Measurements from ENCODE around the gene MYOM3. TPM values are rescaled to one million over a fixed set of nuclear protein-coding genes. Genes with fewer than 3 reads are reported as not detected.
A peak's percentile ranks its signal among the peaks of the same experiment; 100 is the strongest.

The MYOM3 gene
- total and polyA plus RNA-seq, 8 donors = 0.12 to 1.8 (median 0.18) TPM; not detected in 1

DNA sequence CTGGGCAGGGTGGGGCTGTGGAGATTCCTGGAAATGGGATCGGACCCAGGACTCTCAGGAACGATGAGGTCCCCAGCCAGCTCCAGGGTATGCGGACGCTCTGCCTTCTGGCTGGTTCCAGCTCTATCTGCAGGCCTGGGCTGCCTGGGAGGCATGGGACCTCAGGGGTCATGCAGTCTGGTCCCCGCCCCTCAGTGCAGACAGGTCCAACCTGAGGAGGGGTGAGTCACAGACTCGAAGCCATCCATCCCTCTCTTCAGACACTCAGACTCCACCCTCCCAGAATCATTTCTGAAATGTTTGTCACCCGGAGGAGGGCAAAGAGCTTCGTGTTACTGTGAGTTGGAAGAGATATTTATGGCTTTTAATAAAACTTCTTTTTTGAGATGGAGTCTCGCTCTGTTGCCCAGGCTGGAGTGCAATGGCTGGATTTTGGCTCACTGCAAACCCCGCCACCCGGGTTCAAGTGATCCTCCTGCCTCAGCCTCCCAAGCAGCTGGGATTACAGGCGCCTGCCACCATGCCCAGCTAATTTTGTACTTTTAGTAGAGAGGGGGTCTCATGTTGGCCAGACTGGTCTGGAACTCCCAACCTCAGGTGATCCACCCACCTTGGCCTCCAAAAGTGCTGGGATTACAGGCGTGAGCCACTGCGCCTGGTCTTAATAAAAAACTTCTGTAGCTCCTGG, 5.9 kb upstream of the MYOM3 start:
- TF ChIP-seq EP300 (IDR thresholded peaks at IDR 0.05) (no peak), POLR2AphosphoS5 (IDR thresholded peaks at IDR 0.05) (no peak), POLR2A (IDR thresholded peaks at IDR 0.05) (no peak)
- TF ChIP-seq, protein P1, sequence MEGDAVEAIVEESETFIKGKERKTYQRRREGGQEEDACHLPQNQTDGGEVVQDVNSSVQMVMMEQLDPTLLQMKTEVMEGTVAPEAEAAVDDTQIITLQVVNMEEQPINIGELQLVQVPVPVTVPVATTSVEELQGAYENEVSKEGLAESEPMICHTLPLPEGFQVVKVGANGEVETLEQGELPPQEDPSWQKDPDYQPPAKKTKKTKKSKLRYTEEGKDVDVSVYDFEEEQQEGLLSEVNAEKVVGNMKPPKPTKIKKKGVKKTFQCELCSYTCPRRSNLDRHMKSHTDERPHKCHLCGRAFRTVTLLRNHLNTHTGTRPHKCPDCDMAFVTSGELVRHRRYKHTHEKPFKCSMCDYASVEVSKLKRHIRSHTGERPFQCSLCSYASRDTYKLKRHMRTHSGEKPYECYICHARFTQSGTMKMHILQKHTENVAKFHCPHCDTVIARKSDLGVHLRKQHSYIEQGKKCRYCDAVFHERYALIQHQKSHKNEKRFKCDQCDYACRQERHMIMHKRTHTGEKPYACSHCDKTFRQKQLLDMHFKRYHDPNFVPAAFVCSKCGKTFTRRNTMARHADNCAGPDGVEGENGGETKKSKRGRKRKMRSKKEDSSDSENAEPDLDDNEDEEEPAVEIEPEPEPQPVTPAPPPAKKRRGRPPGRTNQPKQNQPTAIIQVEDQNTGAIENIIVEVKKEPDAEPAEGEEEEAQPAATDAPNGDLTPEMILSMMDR (IDR thresholded peaks at IDR 0.05) = no peak
- no peak overlapping the region for H3K4me3 ChIP-seq
- no peaks in the 10 kb centered on the region for H3K9me3 ChIP-seq
- intact Hi-C loops (cut with DNase I; ENCODE audit: low total_unique reads) = no loop called here
- WGBS, 5 donors = 75 to 93% (median 84%) methylated on average over 10 to 14 of the region's 14 CpGs
- H3K36me3 ChIP-seq = no peaks in the 10 kb centered on the region
- H3K27ac ChIP-seq = peak overlapping the region in 1 of 5 donors; percentile 32
- H3K4me1 ChIP-seq = peaks cover 7 to 17% (median 15%) of the 10 kb centered on the region in 4 donors
- H3K27me3 ChIP-seq = peaks cover 0 to 52% (median 0%) of the 10 kb centered on the region in 3 donors
- peak in 1 of 2 donors; percentile 32 for DNase-seq

DNA sequence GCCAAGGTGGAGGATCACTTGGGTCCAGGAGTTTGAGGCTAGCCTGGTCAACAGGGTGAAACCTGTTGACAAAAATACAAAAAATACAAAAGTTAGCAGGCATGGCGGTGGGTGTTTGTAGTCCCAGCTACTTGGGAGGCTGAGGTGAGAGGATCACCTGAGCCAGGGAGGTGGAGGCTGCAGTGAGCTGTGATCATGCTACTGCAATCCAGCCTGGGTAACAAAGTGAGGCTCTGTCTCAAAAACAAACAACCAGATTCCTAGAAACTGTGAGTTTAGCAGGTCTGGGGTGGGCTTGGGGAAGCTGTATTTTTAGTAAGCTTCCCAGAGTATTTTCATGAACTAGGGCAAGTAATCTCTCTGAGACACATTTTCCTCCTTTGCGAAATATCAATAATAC, 5.2 kb upstream of the MYOM3 start:
- Histone ChIP-seq H3K27ac (no peak overlapping the region), H3K4me3 (no peak overlapping the region), H3K9me3 (no peaks in the 10 kb centered on the region), H3K4me1 (peaks cover 7 to 24% (median 22%) of the 10 kb centered on the region in 4 donors), H3K27me3 (peaks cover 0 to 56% (median 0%) of the 10 kb centered on the region in 3 donors), H3K36me3 (no peaks in the 10 kb centered on the region)
- WGBS, 5 donors = 86 to 98% (median 95%) methylated on average over 2 of the region's 2 CpGs
- no peak for DNase-seq
- intact Hi-C loops (cut with DNase I; ENCODE audit: low total_unique reads) = no loop called here
- TF ChIP-seq EP300 (IDR thresholded peaks at IDR 0.05) (no peak), POLR2AphosphoS5 (IDR thresholded peaks at IDR 0.05) (no peak), POLR2A (IDR thresholded peaks at IDR 0.05) (no peak)
- TF ChIP-seq, protein P1 (IDR thresholded peaks at IDR 0.05) = no peak

DNA sequence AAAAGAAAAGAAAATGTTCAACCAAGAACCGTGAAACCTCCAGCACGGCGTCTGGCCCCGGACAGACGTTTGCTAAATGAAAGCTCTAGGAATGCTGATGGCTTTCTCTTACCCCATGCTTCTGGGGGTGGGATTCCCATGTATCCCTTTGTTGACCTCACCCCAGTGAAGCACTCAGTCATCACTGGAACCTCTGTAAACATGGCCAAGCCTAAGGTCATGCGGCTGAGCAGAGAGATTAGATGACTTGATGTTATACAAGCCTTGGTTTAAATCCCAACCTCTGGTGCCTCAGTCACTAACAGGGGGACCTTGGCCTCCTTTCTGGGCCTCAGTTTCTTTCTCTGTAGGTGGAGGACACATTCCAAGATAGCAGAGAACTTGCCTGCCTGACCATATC, 2.8 kb upstream of the MYOM3 start:
- Histone ChIP-seq H3K27ac (no peak overlapping the region), H3K4me1 (peaks cover 2 to 18% (median 12%) of the 10 kb centered on the region in 4 donors), H3K9me3 (no peaks in the 10 kb centered on the region), H3K4me3 (no peak overlapping the region), H3K27me3 (peaks cover 0 to 55% (median 0%) of the 10 kb centered on the region in 3 donors), H3K36me3 (no peaks in the 10 kb centered on the region)
- TF ChIP-seq POLR2AphosphoS5 (IDR thresholded peaks at IDR 0.05) = no peak
- no peak for TF ChIP-seq POLR2A (IDR thresholded peaks at IDR 0.05)
- TF ChIP-seq, protein P1 (IDR thresholded peaks at IDR 0.05) = no peak
- no peak for DNase-seq
- 80 to 86% (median 84%) methylated on average over 6 of the region's 6 CpGs for WGBS, 5 donors
- intact Hi-C loops (cut with DNase I; ENCODE audit: low total_unique reads) = no loop called here

DNA sequence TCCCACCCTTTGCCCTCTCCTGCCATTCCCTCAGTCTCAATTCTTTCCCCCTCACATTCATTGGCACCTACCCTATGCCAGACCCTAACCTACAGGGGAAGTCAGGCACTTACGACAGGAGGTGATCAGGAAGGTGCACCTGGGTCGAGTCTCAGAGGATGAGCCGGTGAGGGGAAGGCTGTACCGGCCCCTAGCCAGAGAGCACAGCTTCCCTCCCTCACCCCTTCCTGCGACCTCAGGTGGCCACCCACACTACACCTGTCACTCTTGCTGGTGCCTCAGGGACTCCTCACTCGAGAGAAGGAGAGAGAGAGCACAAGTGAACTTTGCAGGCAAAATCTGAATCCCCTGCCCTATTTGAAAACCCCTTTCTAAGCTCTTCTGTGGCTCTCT, 1.7 kb upstream of the MYOM3 start:
- Histone ChIP-seq H3K27ac (no peak overlapping the region), H3K4me3 (no peak overlapping the region), H3K36me3 (no peaks in the 10 kb centered on the region), H3K4me1 (peaks cover 0 to 13% (median 9%) of the 10 kb centered on the region in 4 donors), H3K27me3 (peaks cover 0 to 55% (median 0%) of the 10 kb centered on the region in 3 donors), H3K9me3 (no peaks in the 10 kb centered on the region)
- intact Hi-C loops (cut with DNase I; ENCODE audit: low total_unique reads) = no loop called here
- TF ChIP-seq, protein P1 (IDR thresholded peaks at IDR 0.05) = no peak
- TF ChIP-seq POLR2AphosphoS5 (IDR thresholded peaks at IDR 0.05) (no peak), POLR2A (IDR thresholded peaks at IDR 0.05) (no peak), EP300 (IDR thresholded peaks at IDR 0.05) (no peak)
- DNase-seq = no peak
- WGBS, 5 donors = 60 to 82% (median 74%) methylated on average over 5 to 6 of the region's 6 CpGs

Measured in stomach (tissue), 9 donors.